GM13977 (cell line): Measurements from ENCODE around the gene EPHB1.

ENCODE experiments used
- DNase-seq: peaks from one replicate; pipeline ENCODE4 v3.0.0; 2012; ENCODE audit warnings: low spot score
- in situ Hi-C: fragments of 300-500 bp; cut with MboI; formaldehyde crosslinking; loops from one replicate; pipeline ENCODE4 v1.12.0; 2022; ENCODE audit warnings: low sequenced_read_pairs, low pct_unique_long_range_greater_than_20kb, mixed read lengths, inconsistent platforms; ENCODE audit not compliant: unreplicated experiment
- TF ChIP-seq, protein P1 (sequence below): IDR thresholded peaks from 2 replicates; pipeline ENCODE4 v1.5.1; 2012; ENCODE audit warnings: mild to moderate bottlenecking, control low read depth; ENCODE audit not compliant: insufficient read depth; ENCODE audit errors: extremely low read depth, missing control alignments

The EPHB1 gene

DNA sequence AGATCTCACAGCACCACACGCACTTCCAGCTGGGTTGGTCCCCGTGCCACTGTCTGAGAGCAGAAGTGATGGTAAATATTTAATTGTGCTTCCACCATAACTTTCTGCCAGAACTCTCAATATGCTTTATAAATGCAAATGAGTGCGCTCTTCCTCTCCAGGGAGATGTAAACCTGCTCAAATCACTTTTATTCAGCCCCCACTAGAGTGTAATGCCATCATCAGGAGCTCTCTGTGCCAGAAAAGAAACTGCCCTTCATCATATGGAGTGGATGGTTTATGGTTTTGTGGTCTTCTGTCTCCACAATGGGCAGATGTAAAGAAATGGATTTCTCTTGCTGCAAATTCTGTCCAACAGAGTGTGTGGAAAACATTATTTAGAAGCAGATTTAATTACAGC, 127.0 kb downstream of the EPHB1 start:
- TF ChIP-seq, protein P1, sequence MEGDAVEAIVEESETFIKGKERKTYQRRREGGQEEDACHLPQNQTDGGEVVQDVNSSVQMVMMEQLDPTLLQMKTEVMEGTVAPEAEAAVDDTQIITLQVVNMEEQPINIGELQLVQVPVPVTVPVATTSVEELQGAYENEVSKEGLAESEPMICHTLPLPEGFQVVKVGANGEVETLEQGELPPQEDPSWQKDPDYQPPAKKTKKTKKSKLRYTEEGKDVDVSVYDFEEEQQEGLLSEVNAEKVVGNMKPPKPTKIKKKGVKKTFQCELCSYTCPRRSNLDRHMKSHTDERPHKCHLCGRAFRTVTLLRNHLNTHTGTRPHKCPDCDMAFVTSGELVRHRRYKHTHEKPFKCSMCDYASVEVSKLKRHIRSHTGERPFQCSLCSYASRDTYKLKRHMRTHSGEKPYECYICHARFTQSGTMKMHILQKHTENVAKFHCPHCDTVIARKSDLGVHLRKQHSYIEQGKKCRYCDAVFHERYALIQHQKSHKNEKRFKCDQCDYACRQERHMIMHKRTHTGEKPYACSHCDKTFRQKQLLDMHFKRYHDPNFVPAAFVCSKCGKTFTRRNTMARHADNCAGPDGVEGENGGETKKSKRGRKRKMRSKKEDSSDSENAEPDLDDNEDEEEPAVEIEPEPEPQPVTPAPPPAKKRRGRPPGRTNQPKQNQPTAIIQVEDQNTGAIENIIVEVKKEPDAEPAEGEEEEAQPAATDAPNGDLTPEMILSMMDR = no peak

DNA sequence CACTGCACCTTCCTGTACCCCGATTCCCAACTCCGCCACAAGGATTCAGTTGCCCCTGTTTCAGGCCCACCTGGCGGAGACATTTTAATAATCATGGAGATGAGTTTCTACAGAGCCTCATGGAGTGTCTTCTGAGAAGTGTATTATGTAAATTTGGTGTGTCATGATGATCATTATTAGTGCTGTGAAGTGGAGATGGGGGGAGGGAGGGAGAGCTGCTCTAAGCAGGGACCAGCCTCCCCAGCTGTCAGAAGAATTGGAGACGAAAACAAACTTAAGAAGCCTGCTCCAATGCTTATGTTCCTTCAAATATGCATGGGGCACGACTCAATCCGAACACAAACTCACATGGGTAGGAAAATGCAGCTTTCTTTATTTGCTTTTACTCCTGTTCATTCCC, 127.8 kb downstream of the EPHB1 start:
- no peak for DNase-seq
- TF ChIP-seq, protein P1 = no peak
- in situ Hi-C loops = no loop called here

More for the DNA sequence above, 127.0 kb downstream of the EPHB1 start:
- no peak for DNase-seq
- in situ Hi-C loops = no loop called here

DNA sequence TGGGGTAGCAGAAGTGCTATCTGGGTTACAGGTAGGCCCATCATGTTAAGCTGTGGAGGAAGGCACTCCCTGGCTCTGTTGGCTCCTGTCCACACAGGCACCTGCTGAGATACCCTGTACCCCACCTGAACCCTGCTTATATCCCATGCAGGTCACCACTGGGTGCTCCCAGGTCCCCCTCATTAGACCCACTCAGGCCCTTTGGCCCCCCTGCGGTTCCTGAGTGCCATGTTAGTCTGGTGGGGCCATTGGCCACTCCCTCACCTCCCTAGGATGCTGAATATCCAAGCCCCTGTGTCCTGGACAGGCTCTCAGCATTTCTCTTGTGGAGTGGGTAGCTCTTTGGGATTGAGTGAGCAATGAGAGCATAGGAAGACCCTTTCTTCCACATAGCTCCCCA, 128.2 kb downstream of the EPHB1 start:
- no peak for DNase-seq
- TF ChIP-seq, protein P1 = no peak
- in situ Hi-C loops = no loop called here

DNA sequence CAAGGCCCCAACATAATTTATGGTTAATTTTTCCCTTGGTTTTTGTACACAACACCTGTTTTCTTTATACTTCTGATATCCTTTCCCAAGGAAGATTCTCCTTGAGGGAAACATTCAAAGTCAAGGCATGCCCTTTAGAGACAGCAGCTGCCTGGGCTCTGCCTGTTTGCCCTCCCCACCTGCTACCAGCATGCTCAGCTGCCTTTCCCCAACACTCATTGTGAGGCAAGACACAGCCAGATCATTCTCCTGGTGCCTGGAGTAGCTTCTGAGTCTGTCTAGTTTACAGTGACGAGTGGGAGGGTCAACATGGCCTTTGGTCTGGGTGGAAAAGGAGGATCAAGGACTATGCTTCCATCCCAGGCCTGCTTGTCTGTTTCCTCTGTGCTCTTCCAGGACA, 132.5 kb downstream of the EPHB1 start:
- no peak for DNase-seq
- TF ChIP-seq, protein P1 = no peak
- in situ Hi-C loops = no loop called here

DNA sequence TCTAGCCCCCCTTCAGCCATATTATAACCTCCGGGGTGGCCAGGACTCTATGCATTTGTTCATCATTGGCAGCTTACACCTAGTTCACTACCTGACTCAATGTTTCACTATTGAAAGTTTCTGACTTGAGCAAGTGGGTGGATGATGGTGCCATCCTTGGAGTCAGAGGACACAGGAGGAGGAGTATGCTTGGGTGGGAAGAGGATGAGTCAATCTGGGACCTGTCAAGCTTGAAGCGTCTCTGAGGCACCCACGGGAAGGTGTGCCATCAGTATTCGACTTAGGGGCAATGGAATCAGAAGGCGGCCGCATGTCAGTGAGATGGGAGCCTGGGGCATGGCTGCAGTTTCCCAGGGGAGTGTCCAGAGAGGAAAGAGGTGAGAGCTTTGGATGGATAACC, 133.3 kb downstream of the EPHB1 start:
- no peak for DNase-seq
- in situ Hi-C loops = no loop called here
- TF ChIP-seq, protein P1 = no peak

DNA sequence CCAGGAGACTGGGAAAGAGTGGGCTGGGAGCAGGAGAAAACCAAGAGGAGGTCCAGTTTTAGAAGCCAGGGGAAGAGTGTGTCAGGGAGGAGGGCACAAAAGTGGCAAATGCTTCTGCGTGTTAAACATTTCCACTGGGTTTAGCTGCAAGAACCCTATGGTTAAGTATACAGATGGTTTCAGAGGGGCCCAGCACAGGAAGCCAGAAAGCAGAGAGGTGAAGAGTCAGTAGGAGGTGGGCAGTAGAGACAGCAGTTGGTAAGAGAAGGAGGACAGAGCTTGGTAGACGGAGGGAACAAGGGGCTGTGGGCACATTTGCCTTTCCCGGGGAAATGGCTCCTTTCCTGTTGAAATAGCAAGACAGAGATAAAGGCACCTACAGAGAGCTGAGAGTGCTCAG, 133.8 kb downstream of the EPHB1 start:
- in situ Hi-C loops = no loop called here
- DNase-seq = no peak
- TF ChIP-seq, protein P1 = no peak

DNA sequence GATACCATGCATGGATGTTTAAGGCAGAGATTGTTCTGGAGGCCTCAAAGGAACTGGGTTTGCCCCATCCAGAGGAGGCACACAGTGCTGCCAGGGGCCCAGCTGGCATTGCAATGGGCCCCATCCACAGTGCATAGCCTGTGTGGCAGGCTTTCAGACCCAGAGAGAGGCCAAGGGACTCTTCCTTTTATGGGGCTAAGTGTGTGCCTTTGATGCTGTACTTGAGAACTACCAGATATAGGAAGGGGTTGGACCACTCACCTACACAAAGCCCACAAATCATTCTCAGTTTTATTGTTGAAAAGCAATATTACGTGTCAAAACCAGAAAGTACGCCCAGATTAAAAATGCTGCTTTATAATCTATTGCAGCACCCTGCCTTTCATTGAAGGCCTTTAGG, 134.9 kb downstream of the EPHB1 start:
- in situ Hi-C loops = no loop called here
- no peak for DNase-seq
- TF ChIP-seq, protein P1 = no peak
